NCI-H446 treated with DMSO at 0.1 percent for 48 hours (cell line): ENCODE data around the gene CTDSP1.

Source experiments
- DNase-seq: peaks from one replicate; lab custom pipeline; 2025; lab: John Stamatoyannopoulos, UW

Gene CTDSP1

DNA sequence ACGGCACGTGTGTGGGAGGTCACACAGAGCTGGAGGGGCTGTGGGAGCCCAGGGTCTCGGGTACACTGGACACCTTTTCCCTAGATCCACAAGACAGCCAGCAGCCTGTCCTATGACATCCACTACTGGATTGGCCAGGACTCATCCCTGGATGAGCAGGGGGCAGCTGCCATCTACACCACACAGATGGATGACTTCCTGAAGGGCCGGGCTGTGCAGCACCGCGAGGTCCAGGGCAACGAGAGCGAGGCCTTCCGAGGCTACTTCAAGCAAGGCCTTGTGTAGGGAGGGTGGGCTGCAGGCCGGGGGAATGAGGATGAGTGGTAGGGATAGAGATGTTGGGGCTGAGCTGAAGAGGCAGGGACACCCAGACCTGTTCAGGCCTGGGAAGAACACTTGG lies 25.9 kb downstream of the CTDSP1 start:
- DNase-seq = no peak

DNA sequence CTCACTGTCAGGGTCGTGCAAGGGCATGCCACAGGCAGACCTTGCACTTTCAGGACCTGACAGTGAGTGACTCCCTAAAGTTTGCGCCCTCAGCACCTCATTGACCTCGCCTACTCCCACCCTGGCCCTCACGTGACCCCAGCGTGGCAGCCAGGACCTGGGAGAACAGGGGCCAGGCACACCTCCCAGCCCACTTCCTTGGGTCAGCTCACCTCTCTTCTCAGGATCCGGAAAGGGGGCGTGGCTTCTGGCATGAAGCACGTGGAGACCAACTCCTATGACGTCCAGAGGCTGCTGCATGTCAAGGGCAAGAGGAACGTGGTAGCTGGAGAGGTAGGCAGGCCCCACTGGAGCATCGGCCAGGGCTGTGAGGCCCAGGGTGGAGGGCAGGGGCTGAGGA lies 28.1 kb downstream of the CTDSP1 start:
- no peak for DNase-seq

GRCh38 chr2:218428846-218429558 lies 29.3 kb downstream of the CTDSP1 start:
- no peak for DNase-seq

DNA sequence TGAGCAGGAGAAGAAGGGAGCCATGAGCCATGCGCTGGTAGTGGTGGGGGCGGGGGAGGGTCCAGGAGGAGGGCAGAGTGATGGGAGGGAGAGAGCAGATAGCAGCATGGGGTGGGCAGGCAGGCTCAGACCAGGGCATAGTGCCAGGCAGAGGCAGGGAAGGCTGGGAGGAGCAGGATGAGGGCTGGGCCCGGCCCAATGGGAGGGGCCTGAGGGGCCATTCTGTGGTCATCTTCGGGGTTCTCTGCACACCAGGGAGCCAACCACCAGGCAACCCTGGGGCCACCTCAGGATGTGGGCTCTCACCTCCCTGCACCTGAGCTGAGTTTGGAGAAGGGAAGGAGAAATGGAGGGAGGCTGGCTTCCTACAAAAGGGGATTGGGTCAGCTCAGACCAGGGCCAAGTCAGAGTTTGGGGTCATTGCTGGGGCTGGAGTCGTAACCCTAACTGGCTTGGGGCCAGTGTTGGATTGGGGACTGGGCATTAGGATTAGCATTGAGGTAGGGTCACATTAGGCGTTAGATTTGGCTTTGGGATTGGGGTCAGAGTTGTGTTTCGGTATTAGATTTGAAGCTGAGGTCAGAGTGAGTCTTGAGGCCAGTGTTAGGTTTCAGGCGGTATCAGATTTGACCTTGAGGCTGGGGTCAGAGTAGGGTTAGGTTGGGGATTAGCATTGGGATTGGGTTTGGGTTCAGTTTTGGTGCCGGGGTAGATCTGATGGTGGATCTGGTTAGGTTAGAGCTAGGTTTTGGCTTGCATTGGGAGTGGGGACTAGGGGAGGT lies 30.4 kb downstream of the CTDSP1 start:
- DNase-seq = no peak

GRCh38 chr2:218430721-218431120 lies 31.1 kb downstream of the CTDSP1 start:
- DNase-seq = no peak

- DNase-seq = no peak
Measured at GRCh38 chr2:218431878-218432277, 32.2 kb downstream of the CTDSP1 start.

DNA sequence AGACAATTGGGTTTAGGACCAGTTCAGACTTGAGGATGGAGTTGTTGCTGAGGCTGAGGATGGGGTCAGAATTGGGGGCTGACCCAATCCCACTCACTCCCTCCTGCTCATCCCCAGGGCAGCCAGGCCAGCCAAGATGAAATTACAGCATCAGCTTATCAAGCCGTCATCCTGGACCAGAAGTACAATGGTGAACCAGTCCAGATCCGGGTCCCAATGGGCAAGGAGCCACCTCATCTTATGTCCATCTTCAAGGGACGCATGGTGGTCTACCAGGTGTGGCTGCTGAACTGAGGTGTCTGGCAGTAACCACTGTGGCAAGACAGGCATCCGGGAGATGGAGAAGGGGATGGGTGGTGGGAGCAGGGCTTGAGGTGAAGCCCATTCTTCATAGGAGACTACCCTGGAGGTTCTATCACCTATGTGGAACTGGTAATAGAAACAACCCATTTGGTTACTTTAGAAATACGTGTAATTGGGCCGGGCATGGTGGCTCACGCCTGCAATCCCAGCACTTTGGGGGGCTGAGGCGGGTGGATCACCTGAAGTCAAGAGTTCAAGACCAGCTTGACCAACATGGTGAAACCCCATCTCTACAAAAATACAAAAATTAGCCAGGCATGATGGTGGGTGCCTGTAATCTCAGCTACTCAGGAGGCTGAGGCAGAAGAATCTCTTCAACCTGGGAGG lies 33.2 kb downstream of the CTDSP1 start:
- DNase-seq = no peak

DNA sequence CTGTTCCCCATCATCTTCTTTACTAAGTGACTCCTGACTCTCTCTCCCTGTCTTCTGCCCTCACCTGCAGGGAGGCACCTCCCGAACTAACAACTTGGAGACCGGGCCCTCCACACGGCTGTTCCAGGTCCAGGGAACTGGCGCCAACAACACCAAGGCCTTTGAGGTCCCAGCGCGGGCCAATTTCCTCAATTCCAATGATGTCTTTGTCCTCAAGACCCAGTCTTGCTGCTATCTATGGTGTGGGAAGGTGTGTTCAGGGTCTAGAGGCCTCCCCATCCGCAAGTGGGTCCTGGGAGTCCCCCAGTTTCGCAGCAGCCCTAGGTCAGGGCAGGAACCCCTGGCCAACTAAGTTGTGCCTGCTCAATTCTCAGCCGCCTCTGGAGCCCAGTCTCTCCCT lies 34.8 kb downstream of the CTDSP1 start:
- DNase-seq = no peak

DNA sequence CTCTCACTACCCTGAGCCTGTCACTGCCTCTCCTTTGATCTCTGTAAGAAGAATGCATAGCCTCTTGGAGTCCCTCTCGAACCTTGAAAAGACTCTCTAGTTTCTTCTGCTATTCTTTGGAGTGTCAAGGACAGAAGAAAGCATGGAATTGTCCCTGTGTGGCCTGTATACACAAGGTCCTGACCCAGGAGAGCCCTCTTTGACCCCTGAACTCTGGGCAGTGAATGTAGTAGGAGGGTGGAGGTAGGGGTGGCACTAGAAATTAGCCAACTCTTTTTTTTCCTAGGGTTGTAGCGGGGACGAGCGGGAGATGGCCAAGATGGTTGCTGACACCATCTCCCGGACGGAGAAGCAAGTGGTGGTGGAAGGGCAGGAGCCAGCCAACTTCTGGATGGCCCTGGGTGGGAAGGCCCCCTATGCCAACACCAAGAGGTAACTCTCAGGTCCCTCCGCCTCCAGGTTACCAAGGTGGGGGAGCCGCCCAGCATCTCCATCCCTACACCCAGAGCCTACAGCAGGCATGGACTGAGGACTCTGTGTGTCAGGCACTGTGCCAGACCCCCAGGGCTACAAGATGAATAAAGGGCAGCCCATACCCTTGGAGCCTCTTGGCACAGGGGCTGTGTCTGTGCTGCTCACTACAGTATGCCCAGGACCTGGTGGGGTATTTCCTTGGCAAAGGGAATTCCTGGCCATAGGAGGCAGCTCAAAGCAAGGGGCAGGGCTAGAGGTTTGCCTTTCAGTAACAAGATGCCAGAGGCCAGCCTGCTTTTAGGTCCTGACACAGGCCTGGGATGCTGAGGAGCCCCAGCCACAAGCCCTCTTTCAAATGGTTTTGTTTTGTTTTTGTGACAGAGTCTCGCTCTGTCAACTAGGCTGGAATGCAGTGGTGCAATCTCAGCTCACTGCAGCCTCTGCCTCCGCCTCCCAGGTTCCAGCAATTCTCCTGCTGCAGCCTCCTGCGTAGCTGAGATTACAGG lies 35.6 kb downstream of the CTDSP1 start:
- DNase-seq = no peak

DNA sequence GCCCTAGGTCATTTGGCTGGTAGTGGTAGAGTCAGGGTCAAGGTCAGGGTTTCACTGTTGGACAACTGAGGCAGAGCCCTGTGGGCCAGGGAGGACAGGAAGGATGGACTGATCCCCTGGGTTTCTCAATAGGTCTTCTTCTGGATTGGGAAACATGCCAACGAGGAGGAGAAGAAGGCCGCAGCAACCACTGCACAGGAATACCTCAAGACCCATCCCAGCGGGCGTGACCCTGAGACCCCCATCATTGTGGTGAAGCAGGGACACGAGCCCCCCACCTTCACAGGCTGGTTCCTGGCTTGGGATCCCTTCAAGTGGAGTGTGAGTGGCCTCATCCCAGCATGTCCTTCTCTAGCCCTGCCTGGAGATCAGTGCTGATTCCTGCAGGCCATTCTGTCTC lies 37.3 kb downstream of the CTDSP1 start:
- no peak for DNase-seq

DNA sequence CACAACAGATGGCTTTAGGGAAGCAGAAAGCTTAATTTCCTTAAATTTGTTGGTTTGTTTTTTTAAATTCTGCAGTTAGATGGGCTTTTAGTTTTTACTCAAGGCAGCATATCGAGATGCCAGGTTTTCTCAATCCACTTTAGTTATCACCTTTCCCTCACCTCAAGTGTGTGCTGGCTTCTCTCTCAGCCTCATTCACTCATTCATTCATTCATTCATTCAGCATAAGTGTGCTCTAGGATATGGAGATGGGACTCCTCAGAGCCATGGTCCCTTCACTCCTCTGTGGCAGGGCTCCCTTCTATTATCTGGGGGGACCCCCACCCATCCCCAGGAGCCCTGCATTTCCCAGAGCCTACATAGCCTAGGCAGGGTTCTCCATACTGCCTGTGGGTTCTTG lies 38.3 kb downstream of the CTDSP1 start:
- no peak for DNase-seq

DNA sequence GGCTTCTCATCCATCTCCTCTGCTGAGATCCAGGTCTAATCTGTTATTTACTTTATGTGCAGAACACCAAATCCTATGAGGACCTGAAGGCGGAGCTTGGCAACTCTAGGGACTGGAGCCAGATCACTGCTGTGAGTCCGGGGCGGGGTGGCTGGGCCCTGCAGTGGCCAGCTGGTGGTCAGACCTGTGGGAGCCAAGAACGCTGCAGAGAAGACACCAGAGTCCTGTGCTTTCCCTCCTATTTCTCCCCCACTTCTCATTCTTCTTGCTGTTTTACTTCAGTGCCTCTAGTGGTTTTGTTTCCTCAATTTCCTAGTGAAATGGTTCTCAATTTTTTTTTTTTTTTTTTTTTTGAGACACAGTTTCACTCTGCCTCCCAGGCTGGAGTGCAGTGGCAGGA lies 38.9 kb downstream of the CTDSP1 start:
- DNase-seq = no peak

DNA sequence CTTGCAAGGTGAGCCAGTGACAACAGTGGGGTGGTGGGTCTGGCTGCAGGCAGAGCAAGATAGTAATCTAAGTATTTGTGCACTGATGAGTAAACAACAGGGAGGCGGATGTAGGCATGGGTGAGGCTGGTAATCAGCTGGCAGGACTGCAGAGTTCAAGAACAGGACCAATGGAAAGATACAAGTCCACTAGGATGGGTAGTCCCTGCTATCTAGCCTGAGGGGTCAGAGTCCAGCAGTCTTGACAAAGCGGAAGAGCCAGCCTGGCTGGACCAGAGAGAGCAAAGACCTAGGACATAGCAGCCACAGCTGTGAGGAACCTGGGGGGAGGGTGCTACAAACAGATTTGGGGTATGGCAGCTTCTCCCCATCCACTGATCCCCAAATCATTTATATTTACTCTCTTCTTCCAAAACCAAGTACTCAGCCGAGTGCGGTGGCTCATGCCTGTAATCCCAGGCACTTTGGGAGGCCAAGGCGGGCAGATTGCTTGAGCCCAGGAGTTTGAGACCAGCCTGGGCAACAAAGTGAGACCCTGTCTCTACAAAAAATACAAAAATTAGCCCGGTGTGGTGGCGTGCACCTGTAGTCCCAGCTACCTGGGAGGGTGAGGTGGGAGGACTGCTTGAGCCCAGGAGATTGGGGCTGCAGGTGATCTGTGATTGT lies 45.2 kb downstream of the CTDSP1 start:
- DNase-seq = no peak

DNA sequence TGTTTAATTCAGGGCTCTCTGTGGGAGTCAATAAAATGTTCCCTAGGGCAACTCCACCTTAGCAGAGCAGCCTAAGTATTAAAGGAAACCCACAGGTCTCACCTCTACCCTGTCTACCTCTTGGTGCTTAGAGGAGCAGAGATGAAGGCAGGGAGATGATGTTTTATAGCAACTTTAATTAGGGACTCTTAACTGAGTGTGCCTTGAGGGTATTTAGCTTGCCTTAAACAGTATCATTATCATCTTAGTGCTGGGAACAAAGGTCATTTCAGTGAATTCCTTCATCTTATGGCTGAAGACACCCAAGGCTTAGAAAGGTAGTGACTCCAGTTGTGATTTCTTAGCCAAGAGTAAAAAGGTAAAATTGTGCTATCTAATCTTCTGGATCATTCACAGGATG lies 45.9 kb downstream of the CTDSP1 start:
- no peak for DNase-seq

DNA sequence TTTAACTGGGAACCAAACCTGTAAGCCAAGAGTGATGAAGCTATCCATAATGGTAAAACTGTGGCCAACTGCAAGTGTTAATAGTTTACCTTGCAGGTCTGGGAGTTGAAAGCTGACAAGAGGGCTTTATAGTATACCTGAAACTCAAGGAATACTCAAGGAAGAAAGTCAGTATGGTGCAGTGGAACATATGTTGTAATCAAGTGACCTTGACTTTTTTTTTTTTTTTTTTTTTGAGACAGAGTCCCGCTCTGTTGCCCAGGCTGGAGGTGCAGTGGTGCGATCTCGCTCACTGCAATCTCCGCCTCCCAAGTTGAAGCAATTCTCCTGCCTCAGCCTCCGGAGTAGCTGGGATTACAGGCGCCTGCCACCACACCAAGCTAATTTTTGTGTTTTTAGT lies 46.9 kb downstream of the CTDSP1 start:
- DNase-seq = no peak

DNA sequence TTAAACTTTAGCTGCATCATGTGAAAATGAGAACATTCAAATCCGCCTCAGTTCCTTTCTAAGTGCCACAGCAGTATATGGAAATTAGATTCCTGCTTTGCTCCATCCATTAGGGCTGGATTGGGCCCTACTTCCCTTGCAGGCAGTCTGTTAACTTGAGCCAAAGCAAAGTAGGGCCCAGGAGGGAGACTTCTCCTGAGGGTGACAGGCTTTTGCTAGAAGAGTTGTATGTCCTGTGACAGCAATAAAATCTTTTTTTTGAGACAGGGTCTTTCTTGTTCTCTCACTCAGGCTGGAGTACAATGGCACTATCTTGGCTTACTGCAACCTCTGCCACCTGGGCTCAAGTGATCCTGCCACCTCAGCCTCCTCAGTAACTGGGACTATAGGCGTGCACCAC lies 47.4 kb downstream of the CTDSP1 start:
- no peak for DNase-seq

- no peak for DNase-seq
Measured at GRCh38 chr2:218448934-218449333, 49.3 kb downstream of the CTDSP1 start.

- no peak for DNase-seq
Measured at GRCh38 chr2:218452079-218452478, 52.4 kb downstream of the CTDSP1 start.
